ENCODE results near the gene TSSK2.

Gene TSSK2

GRCh38 chr22:19105867-19106802 is 25.0 kb upstream of the TSSK2 start:
- H2BK120ac ChIP-seq (ENCODE audit: low read depth, low read length), result peak overlapping the region; percentile 68
- peaks cover 0 to 20% of the 10 kb centered on the region in 2 donors for H3K36me3 ChIP-seq (replicated peaks in 1 of 2; ENCODE audit: control insufficient read depth in 2 of 2, insufficient read depth in 2 of 2, low read length in 2 of 2)
- H4K8ac ChIP-seq (ENCODE audit: low read depth, low read length), result no peak overlapping the region
- H4K91ac ChIP-seq (ENCODE audit: low read depth, low read length, poor library complexity), result no peak overlapping the region
- H3K4ac ChIP-seq (ENCODE audit: low read length), result no peak overlapping the region
- no peak overlapping the region for H3K27ac ChIP-seq (replicated peaks; ENCODE audit: low read length)
- no peak overlapping the region for H3K4me2 ChIP-seq (ENCODE audit: insufficient read depth, low read length, poor library complexity, severe bottlenecking)
- H3K14ac ChIP-seq (ENCODE audit: low read length), result no peak overlapping the region
- no CpG with 5 or more reads among the region's 18 CpGs for WGBS, 2 donors (ENCODE audit: extremely low coverage in 2 of 2, insufficient read length in 2 of 2, insufficient replicate concordance in 1 of 2)
- H3K4me1 ChIP-seq (ENCODE audit: control insufficient read depth in 2 of 2, insufficient read depth in 1 of 2, low read depth in 1 of 2, low read length in 2 of 2), result peaks cover 3 to 11% of the 10 kb centered on the region in 2 donors
- H3K23ac ChIP-seq (ENCODE audit: low read depth, low read length, poor library complexity), result no peak overlapping the region
- no peak overlapping the region for H3K4me3 ChIP-seq (ENCODE audit: low read length in 2 of 2)
- H2AK5ac ChIP-seq (ENCODE audit: low read depth, low read length), result no peak overlapping the region
- H2BK12ac ChIP-seq (ENCODE audit: low read length), result no peak overlapping the region
- peak overlapping the region; percentile 3 for H3K9ac ChIP-seq (ENCODE audit: low read depth, low read length, poor library complexity)
- H3K79me1 ChIP-seq (ENCODE audit: low read depth, low read length), result peaks cover 20% of the 10 kb centered on the region
- H2AFZ ChIP-seq (ENCODE audit: low read length), result no peak overlapping the region
- no peaks in the 10 kb centered on the region for H3K9me3 ChIP-seq (replicated peaks in 1 of 2; ENCODE audit: control insufficient read depth in 2 of 2, insufficient read depth in 1 of 2, low read depth in 1 of 2, low read length in 2 of 2)
- no peak overlapping the region for H2BK15ac ChIP-seq (ENCODE audit: low read length)
- peak overlapping the region; percentile 72 for H2BK5ac ChIP-seq (ENCODE audit: low read length)
- no peak for DNase-seq (ENCODE audit: low spot score)
- no peak overlapping the region for H3K18ac ChIP-seq (ENCODE audit: low read length)
- H3K27me3 ChIP-seq (ENCODE audit: control insufficient read depth in 3 of 3, insufficient read depth in 3 of 3, low read depth in 1 of 3, low read length in 3 of 3), result no peaks in the 10 kb centered on the region

- H3K36me3 ChIP-seq (replicated peaks in 1 of 2; ENCODE audit: control insufficient read depth in 2 of 2, insufficient read depth in 2 of 2, low read length in 2 of 2), result peaks cover 0 to 20% of the 10 kb centered on the region in 2 donors
- H3K4me1 ChIP-seq (ENCODE audit: control insufficient read depth in 2 of 2, insufficient read depth in 1 of 2, low read depth in 1 of 2, low read length in 2 of 2), result peaks cover 3 to 15% of the 10 kb centered on the region in 2 donors
- no peak overlapping the region for H4K8ac ChIP-seq (ENCODE audit: low read depth, low read length)
- no peak overlapping the region for H3K23ac ChIP-seq (ENCODE audit: low read depth, low read length, poor library complexity)
- H2BK12ac ChIP-seq (ENCODE audit: low read length), result no peak overlapping the region
- H3K18ac ChIP-seq (ENCODE audit: low read length), result no peak overlapping the region
- H2AFZ ChIP-seq (ENCODE audit: low read length), result no peak overlapping the region
- H2BK15ac ChIP-seq (ENCODE audit: low read length), result no peak overlapping the region
- no peak overlapping the region for H2AK5ac ChIP-seq (ENCODE audit: low read depth, low read length)
- no peaks in the 10 kb centered on the region for H3K27me3 ChIP-seq (ENCODE audit: control insufficient read depth in 3 of 3, insufficient read depth in 3 of 3, low read depth in 1 of 3, low read length in 3 of 3)
- H3K9me3 ChIP-seq (replicated peaks in 1 of 2; ENCODE audit: control insufficient read depth in 2 of 2, insufficient read depth in 1 of 2, low read depth in 1 of 2, low read length in 2 of 2), result no peaks in the 10 kb centered on the region
- no peak overlapping the region for H3K9ac ChIP-seq (ENCODE audit: low read depth, low read length, poor library complexity)
- no peak overlapping the region for H2BK5ac ChIP-seq (ENCODE audit: low read length)
- no peak overlapping the region for H4K91ac ChIP-seq (ENCODE audit: low read depth, low read length, poor library complexity)
- H3K4me2 ChIP-seq (ENCODE audit: insufficient read depth, low read length, poor library complexity, severe bottlenecking), result no peak overlapping the region
- no peak overlapping the region for H3K27ac ChIP-seq (replicated peaks; ENCODE audit: low read length)
- H2BK120ac ChIP-seq (ENCODE audit: low read depth, low read length), result no peak overlapping the region
- H3K4ac ChIP-seq (ENCODE audit: low read length), result no peak overlapping the region
- H3K4me3 ChIP-seq (ENCODE audit: low read length in 2 of 2), result no peak overlapping the region
- WGBS, 2 donors (ENCODE audit: extremely low coverage in 2 of 2, insufficient read length in 2 of 2, insufficient replicate concordance in 1 of 2), result no CpG with 5 or more reads among the region's 3 CpGs
- H3K79me1 ChIP-seq (ENCODE audit: low read depth, low read length), result peaks cover 21% of the 10 kb centered on the region
- no peak for DNase-seq (ENCODE audit: low spot score)
- no peak overlapping the region for H3K14ac ChIP-seq (ENCODE audit: low read length)
Observed at GRCh38 chr22:19106886-19107729, 24.0 kb upstream of the TSSK2 start.

- Histone ChIP-seq H3K4me3 (ENCODE audit: low read length in 2 of 2) (no peak overlapping the region), H3K79me1 (ENCODE audit: low read depth, low read length) (peaks cover 21% of the 10 kb centered on the region), H3K4ac (ENCODE audit: low read length) (no peak overlapping the region), H4K8ac (ENCODE audit: low read depth, low read length) (no peak overlapping the region), H4K91ac (ENCODE audit: low read depth, low read length, poor library complexity) (no peak overlapping the region), H2BK12ac (ENCODE audit: low read length) (no peak overlapping the region), H3K36me3 (replicated peaks in 1 of 2; ENCODE audit: control insufficient read depth in 2 of 2, insufficient read depth in 2 of 2, low read length in 2 of 2) (peaks cover 0 to 25% of the 10 kb centered on the region in 2 donors), H2BK120ac (ENCODE audit: low read depth, low read length) (no peak overlapping the region), H2BK15ac (ENCODE audit: low read length) (no peak overlapping the region), H3K27me3 (ENCODE audit: control insufficient read depth in 3 of 3, insufficient read depth in 3 of 3, low read depth in 1 of 3, low read length in 3 of 3) (no peaks in the 10 kb centered on the region), H2AK5ac (ENCODE audit: low read depth, low read length) (no peak overlapping the region), H2AFZ (ENCODE audit: low read length) (no peak overlapping the region), H3K4me1 (ENCODE audit: control insufficient read depth in 2 of 2, insufficient read depth in 1 of 2, low read depth in 1 of 2, low read length in 2 of 2) (peaks cover 3 to 15% of the 10 kb centered on the region in 2 donors), H3K9me3 (replicated peaks in 1 of 2; ENCODE audit: control insufficient read depth in 2 of 2, insufficient read depth in 1 of 2, low read depth in 1 of 2, low read length in 2 of 2) (no peaks in the 10 kb centered on the region), H3K14ac (ENCODE audit: low read length) (no peak overlapping the region), H3K9ac (ENCODE audit: low read depth, low read length, poor library complexity) (no peak overlapping the region), H3K27ac (replicated peaks; ENCODE audit: low read length) (no peak overlapping the region), H3K18ac (ENCODE audit: low read length) (no peak overlapping the region), H2BK5ac (ENCODE audit: low read length) (no peak overlapping the region), H3K23ac (ENCODE audit: low read depth, low read length, poor library complexity) (no peak overlapping the region), H3K4me2 (ENCODE audit: insufficient read depth, low read length, poor library complexity, severe bottlenecking) (no peak overlapping the region)
- WGBS, 2 donors (ENCODE audit: extremely low coverage in 2 of 2, insufficient read length in 2 of 2, insufficient replicate concordance in 1 of 2), result no CpG with 5 or more reads among the region's 8 CpGs
- DNase-seq (ENCODE audit: low spot score), result no peak
Observed at GRCh38 chr22:19107730-19108074, 23.4 kb upstream of the TSSK2 start.

- DNase-seq (ENCODE audit: low spot score), result no peak
- H3K27me3 ChIP-seq (ENCODE audit: control insufficient read depth in 3 of 3, insufficient read depth in 3 of 3, low read depth in 1 of 3, low read length in 3 of 3), result no peaks in the 10 kb centered on the region
Observed at GRCh38 chr22:19108807-19109197, 22.3 kb upstream of the TSSK2 start.

More at GRCh38 chr22:19108807-19109197, 22.3 kb upstream of the TSSK2 start:
- H3K27ac ChIP-seq (replicated peaks; ENCODE audit: low read length), result no peak overlapping the region
- H4K8ac ChIP-seq (ENCODE audit: low read depth, low read length), result no peak overlapping the region
- no peak overlapping the region for H2AK5ac ChIP-seq (ENCODE audit: low read depth, low read length)
- H2BK120ac ChIP-seq (ENCODE audit: low read depth, low read length), result no peak overlapping the region
- no peak overlapping the region for H2AFZ ChIP-seq (ENCODE audit: low read length)
- no peak overlapping the region for H3K9ac ChIP-seq (ENCODE audit: low read depth, low read length, poor library complexity)
- H4K91ac ChIP-seq (ENCODE audit: low read depth, low read length, poor library complexity), result no peak overlapping the region
- no peak overlapping the region for H3K14ac ChIP-seq (ENCODE audit: low read length)
- no peak overlapping the region for H3K4me2 ChIP-seq (ENCODE audit: insufficient read depth, low read length, poor library complexity, severe bottlenecking)
- no peak overlapping the region for H2BK5ac ChIP-seq (ENCODE audit: low read length)
- no peak overlapping the region for H3K4ac ChIP-seq (ENCODE audit: low read length)
- H3K4me1 ChIP-seq (ENCODE audit: control insufficient read depth in 2 of 2, insufficient read depth in 1 of 2, low read depth in 1 of 2, low read length in 2 of 2), result peaks cover 3 to 15% of the 10 kb centered on the region in 2 donors
- H3K4me3 ChIP-seq (ENCODE audit: low read length in 2 of 2), result no peak overlapping the region
- H2BK15ac ChIP-seq (ENCODE audit: low read length), result no peak overlapping the region
- H3K18ac ChIP-seq (ENCODE audit: low read length), result no peak overlapping the region
- H3K23ac ChIP-seq (ENCODE audit: low read depth, low read length, poor library complexity), result no peak overlapping the region
- peaks cover 0 to 30% of the 10 kb centered on the region in 2 donors for H3K36me3 ChIP-seq (replicated peaks in 1 of 2; ENCODE audit: control insufficient read depth in 2 of 2, insufficient read depth in 2 of 2, low read length in 2 of 2)
- no CpG with 5 or more reads among the region's 3 CpGs for WGBS, 2 donors (ENCODE audit: extremely low coverage in 2 of 2, insufficient read length in 2 of 2, insufficient replicate concordance in 1 of 2)
- no peak overlapping the region for H2BK12ac ChIP-seq (ENCODE audit: low read length)
- H3K9me3 ChIP-seq (replicated peaks in 1 of 2; ENCODE audit: control insufficient read depth in 2 of 2, insufficient read depth in 1 of 2, low read depth in 1 of 2, low read length in 2 of 2), result no peaks in the 10 kb centered on the region
- peaks cover 21% of the 10 kb centered on the region for H3K79me1 ChIP-seq (ENCODE audit: low read depth, low read length)

All from neuronal stem cell (in vitro differentiated cells).